GM18870 (cell line): Measurements from ENCODE around the gene ZNF516.

ENCODE experiments used
- ATAC-seq: cut with Tn5 transposase; IDR thresholded peaks from one replicate; pipeline ENCODE4 v1.9.1; 2021; ENCODE audit warnings: moderate library complexity; ENCODE audit not compliant: unreplicated experiment

ZNF516 gene

DNA sequence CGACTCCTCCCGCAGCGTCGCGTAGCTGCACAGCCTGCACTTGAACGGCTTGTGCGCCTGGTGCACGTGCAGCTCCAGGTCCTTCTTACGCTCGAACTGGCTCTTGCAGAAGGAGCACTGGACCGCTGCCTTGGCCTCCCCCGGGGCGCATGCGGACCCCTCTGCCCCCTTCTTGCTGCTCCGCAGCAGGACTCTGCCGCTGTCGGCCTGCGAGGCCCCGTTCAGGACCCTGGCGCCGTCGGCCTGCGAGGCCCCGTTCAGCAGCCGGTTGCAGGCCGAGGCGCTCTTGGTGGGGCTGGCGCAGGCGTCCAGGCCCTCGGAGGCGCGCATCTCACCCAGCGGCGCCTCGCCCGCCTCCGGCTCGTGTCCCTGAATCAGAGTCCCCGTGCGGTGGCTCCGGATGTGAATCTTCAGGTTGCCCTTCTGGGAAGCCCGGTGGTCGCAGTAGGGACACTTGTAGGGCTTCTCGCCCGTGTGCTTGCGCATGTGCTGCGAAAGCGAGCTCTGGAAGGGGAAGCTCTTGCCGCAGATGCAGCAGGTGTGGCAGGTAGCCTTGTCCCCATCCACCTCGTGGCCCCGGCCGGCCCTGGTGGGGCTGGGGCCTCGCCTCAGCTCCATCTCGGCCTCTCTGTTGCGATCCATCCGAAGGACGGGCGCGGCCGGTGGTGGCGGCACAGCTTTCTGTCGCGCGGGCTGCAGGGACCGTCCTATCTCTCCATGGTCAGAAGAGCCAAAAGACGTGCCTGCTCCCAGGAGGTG is 52.5 kb downstream of the ZNF516 start:
- no peak for ATAC-seq

DNA sequence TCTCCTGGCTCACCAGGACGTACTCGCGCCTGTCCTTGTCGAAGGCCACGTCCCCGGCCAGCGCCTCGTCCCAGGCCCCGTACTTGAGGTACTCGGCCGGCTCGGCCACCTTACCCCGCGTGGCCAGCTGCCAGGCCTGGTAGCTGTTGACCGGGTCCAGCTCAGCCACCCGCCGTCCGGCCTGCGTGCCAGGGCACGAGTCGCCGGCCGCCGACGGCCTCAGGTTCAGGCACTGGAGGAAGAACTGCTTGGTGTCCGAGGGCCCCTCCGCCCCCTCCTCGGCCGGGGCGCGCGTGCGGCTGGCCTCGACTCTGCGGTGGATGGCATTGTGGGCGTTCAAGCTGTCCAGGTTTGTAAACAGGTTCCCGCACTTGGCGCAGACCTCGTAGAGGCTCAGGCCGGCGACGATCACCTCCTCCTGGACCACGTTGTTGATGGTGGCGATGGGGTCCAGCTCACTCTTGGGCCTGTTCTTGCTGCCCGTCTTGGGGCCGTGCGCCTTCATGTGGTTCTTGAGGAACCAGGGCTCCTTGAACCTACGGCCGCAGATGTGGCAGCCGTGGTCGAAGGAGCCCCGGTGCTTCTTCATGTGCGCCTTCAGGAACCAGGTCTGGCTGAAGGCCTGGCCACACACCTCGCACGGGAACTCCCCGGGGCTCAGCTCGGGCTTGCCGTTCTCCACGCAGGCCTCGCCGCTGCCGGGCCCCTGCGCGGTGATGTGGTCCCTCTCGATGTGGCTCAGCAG is 53.2 kb downstream of the ZNF516 start:
- no peak for ATAC-seq

DNA sequence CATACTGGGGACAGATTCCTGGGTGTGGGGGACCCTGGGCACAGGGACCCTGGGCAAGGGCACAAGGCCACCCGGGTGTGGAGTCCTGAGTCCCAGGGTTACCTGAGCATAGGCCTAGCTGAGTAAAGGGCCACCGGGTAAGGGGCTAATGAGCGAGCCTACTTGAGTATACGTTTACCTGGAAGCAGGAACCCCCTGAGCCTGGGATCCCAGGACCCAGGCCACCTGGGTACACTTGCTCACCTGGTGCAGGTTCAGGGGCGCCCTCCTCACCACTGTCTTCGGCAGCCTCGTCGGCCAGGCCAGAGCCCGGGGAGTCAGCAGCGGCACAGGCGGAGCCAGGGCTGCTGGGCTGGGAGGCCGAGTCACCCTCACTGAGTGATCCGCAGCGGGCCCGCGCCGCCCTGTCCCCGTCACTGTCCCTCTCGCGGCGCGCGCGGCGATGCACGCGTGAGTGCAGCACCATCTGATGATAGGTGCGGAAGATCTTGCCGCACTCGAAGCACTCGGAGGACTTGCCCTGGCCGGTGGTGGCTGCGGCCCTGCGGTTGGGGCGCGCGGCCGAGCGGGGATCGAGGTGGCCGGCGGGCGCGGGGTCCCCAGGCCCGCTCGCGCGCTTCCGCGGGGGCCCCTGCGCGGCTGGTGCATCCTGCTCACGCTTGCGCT is 53.9 kb downstream of the ZNF516 start:
- ATAC-seq: no peak

DNA sequence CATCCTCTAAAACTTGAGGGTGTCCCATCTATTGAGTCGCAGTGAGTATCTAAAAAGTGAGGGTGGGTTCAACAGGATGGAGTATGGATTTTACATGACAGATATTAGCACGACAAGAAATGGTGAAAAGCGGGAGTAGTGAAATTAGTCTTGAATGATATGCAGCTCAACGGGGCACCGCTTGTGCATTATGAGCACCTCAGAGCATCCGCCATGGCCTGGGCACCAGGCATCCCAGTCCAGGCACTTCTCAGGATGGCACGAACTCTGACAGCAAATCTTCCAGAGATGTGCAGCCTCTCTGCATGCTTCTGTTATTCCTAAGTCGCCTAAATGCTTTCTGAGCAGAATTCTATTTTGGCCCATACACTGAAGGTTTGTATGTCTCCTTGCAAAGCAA is 57.1 kb downstream of the ZNF516 start:
- no peak for ATAC-seq

DNA sequence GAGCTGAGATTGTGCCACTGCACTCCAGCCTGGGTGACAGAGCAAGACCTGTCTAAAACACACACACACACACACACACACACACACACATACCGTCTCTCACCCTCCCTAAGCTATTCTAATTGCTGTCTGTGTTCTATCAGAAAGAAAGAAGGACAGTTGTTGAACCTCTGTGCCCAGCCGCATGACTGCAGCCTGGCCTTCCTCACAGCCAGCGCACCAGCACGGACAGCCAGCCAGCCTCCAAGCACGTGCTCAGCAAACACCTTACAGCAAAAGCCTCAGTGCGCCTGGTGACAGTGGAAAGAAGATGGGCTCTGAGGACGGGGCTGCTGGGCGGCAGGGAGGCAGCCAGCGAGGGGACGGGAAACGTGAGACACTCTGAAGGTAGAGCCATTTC is 58.0 kb downstream of the ZNF516 start:
- ATAC-seq: no peak

DNA sequence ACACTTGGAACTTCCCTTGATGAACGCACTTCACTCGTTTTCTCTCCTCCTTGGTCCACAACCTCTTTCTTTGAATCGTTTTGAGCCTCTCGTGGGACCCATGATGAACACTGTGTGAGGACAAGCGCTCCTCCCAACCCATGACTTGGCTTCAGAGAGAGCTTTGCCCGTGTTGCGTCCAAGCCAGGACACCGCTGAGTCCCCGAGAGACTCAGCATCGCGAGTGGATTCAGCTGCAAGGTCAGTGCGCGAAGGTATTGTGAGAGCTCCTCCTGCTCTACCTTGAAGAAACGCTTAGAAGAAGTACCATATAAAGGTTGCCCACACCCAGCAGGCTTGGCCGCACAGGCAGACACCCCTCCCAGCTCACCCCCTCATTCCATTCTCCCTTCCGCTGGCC is 58.7 kb downstream of the ZNF516 start:
- no peak for ATAC-seq

DNA sequence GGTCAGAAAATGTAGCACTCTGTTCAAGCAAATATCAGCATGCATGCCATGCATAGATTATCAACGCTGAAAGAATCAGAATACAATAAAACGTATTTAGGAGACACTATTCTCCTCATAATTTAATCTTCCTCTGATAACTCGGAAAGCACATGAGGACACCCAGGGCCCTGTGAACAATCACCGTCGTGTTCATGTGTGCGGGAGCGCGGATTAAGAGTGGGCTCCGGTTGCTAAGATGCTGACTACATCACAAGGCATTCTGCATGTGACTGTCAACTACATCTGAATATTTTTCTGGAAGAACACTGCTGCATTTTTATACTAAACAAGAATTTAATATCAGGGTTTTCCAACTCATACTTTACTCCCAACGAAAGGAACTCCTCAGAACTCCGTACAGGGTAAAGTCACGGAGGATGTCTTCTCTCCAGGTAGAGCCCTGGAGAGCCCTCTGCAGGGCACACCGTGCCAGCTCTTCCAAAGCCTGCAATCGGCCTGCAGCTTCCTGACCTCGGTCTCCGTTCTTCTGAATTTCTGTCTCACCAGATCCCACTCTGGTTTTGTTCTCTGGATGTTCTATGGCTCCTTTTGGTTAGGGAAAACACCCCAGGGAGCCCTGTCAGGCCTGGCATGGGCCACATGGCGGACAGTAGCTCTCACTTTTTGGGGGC is 59.6 kb downstream of the ZNF516 start:
- ATAC-seq: no peak

DNA sequence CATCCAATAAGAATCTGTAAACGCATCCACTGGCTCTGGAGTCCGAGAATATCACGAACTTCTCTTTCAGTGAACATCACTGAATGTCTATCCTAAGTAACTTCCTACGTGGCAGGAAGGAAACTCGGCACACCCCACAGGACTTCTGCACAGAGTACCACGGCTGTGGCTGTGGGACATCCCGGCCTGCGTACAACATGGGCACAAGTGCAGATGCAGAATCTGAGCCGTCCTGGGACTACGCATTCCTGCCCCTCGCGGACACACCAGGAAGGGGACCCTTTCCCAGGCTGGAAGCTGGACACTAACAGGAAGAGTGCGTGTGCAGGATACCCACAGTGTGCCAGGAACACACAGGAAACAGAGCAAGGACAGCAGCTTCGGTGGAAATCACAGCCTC is 60.6 kb downstream of the ZNF516 start:
- ATAC-seq: no peak

DNA sequence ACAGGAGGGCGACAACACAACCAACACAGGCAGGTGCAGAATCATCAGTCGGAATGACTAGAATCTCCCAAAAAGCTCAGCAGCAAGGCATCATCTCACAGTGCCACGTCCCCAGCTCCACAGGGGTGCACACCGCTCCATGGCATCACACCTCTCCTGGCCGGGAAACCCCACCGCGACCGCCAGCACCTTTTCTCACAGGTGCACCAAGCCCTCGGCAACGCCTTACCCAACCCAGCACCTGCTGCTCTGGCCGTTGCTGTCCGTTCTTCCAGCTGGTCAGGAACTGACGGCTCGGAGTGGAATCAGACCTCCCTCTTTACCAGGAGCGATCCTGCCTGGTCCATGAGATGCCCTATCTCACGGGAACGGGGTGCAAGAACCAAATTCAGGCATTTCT is 61.3 kb downstream of the ZNF516 start:
- no peak for ATAC-seq

DNA sequence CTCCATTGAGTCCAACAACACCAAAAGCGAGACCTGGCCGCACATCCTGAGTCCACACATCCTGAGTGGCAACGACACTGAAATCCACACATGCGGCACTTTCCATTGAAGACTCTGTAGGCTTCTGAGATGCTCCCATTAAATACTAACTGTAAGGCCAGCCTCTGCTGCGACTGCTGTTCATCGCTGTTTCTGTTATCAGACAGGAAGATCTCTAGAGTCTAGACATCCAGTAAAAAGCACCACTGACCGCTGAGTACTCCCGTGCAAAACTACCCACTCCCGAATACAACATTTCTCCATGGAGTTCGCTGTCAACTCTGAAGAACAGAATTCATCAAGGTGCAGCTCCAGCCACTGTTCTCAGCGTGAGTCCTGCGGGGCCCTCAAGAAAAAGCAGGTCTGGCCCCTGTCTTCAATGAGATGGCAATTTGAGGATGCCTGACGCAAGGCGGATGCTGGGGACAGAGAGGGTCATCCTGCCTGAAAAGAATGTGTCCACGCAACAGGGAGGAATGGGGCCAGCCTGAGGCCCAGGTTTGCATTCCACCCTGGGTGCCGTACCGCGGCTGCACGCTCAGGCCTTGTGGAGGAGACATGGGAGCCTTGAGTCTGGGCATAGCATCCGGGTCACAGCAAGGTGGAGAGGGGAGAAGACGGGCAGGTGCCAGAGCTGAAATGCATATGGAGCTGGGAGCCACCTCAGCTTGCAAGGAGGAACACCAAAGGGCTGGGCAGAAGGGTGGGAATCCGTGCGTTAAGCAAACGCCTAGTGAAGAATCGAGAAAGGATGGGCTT is 61.9 kb downstream of the ZNF516 start:
- no peak for ATAC-seq

DNA sequence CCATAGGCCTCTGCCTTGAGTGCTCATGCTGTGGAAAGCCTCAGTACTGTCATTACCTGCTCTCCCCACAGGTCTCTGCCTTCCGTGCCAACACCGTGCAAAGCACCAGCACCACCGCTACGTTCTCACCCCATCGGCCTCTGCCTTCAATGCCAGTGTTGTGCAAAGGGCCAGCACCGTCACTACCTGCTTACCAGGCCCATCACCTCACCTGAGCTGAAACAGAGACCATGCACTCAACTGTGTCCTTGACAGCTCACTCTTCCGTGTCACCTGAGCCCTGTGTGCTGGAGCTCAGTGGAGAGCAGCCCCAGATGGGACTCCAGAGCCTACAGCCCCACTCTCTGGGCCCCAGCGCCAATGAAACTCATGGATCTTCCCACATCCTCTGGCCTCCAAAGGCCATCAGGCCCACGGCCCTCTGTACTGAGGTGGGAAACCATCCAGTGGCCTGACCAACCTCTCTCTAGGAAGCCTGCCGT is 62.7 kb downstream of the ZNF516 start:
- no peak for ATAC-seq

DNA sequence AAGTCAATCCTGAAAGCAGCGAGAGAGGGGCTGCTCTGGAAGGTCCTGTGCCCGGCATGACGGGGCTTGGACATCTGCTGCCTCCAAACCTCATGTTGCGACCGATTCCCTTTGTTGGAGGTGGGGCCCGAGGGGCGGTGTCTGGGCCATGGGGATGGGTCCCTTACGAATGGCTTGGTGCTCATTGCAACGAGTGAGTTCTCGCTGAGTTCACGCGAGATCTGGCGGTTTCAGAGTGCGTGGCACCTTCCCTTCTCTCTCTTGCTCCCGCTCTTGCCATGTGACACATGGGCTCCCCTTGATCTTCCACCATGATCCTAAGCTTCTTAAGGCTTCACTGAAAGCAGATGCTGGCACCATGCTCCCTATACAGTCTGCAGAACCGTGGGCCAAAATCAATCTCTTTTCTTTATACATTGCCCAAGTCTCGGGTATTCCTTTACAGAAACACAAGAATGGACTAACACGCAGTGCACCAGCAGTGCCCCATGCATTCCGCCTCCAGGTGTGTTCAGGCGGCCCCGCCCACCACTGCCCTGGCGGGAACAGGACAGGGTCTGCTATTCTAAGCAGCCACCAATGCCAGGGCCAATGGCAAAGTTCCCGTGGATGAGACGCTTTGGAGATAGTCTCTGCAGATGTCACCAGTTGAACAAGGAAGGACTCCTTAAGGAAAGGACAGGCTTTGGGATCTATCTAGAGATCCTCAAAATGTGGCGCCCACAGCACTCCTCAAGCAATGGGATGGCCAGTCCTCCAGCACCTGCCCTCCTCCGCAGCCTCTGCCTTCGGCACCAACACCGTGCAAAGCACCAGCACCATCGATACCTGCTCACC is 63.4 kb downstream of the ZNF516 start:
- ATAC-seq: no peak

DNA sequence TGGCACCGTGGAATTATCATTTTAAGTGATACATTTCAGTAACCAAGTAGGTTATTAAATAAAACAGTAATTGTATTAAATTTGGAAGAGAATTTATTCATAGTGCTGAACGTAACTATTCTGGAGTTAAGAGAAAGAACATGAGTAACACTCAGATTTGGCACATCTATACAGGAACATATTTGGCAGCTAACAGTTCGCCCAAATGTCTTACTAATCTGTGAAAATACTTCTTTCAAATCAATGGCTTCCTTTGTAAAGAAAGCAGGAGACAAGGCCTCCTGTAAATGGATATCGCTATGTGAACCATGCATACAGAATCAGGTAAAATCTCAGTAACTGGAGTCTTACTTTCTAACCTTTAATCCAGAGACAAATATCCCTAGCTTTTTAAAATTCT is 64.4 kb downstream of the ZNF516 start:
- ATAC-seq: no peak

DNA sequence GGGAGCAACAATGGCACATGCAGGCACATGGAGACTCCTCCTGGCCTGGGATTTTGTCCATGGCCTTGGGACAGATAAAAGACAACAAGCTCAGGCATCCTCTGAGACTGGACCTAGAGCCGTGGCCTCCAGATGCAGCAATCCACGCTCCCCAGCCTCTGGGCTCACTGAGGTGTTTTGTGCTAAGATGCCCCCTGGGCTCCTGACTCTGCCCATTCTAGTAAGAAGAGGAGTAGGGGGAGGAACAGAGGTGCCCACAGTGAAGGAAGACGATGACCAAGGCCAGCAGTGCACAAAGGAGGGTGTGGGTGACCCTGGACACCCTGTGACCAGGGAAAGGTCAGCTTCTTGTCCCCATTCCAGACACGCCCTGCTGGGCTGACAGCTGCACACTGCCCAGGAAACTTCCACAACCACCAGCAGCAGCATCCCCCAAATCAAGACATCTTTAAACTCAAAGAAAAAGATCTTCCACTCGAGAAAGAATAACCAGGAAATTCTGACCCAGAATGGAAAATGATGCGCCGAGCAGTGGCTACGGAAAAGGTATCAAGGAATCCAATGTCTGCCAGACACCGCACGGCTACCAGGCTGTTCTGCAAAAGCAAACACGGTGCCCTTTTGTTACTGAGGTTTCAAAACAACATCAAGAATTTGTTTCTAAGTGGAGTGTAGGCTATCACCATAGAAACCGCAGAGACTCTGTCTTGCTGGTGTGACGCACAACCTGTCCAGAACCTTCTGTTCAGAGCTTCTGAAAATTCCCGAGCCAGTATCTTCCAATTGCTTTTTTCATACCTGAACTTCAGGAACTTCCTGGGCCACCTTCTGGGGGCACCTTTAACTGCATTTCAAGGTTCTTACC is 65.5 kb downstream of the ZNF516 start:
- no peak for ATAC-seq

DNA sequence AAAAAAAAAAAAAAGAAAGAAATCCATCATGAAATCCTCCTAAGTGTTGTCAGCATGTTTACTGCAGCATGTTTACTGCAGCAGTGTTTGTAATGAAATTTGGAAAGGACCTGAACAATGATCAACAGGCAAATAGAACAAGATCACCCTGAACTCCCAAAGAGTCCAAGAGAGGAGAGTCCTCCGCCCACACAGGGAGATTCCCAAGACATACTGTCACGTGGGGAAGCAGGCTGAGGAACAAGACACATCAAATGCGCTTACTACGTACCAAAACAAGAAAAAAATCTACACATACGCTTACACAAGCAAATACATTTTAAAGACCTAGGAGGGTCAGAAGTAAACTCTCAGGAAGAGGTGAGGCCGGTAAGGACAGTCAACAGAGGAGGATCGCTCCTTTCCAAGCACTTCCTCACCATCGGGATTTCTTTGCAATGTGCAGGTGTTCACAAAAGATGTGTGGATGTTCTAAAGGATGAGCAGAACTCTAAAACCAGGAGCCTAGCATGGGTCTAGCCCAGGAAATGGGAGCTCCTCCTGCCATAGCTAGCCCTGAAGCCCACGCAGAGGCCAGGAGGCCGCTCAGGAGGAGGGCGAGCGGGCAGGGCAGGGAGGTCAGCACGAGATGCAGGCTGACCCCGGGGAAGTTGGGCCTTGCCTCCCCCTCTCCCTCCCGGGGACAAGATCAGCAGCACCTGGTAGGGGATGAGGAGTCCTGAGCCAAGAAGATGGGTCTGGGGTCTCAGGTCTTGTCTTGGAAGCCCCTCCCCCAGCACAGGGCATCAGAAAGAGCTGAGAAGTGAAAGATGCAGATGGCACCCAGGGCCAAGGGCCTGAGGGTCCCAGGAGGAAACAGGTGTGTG is 66.4 kb downstream of the ZNF516 start:
- no peak for ATAC-seq

DNA sequence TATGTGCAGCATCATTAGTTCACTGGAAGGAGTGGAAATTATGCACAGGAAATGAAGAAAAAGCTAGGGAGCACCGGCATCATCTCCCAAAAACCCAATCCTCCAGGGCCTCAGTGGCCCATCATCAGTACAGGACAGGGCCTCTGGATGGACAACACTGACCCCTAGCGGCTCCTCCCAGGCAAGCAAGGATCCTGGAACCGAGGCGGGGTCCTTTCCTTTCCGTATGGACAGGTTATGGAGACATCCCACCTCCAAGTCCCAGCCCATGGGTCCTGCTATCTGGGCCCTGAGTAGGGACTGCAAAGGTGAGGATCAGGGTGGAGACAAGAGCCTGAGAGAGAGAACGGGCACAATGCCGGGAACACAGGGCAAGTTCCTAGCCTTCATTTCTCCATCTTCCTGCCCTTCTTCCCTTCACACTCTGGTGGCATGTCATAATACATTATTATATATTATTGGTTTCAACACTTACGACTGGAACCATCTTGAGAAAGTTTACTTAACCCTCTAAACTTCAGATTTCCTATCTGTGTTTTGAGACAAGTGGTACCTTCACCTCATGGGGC is 68.2 kb downstream of the ZNF516 start:
- ATAC-seq: no peak
